Fibroblast of the conjunctiva (primary cell): ENCODE data around the gene SLC6A3.

Source experiments
- DNase-seq: peaks from one replicate; pipeline ENCODE4 v3.0.0-alpha.2; 2010; ENCODE audit warnings: low read depth

The SLC6A3 gene

GRCh38 chr5:1405539-1406530, 39.4 kb downstream of the SLC6A3 start:
- no peak for DNase-seq

GRCh38 chr5:1405121-1405520, 40.1 kb downstream of the SLC6A3 start:
- DNase-seq, result no peak

- no peak for DNase-seq
Measured at GRCh38 chr5:1404062-1404461, 41.2 kb downstream of the SLC6A3 start.

GRCh38 chr5:1402611-1403255, 42.5 kb downstream of the SLC6A3 start:
- DNase-seq, result no peak

GRCh38 chr5:1401536-1402138, 43.6 kb downstream of the SLC6A3 start:
- no peak for DNase-seq

- no peak for DNase-seq
Measured at GRCh38 chr5:1400936-1401335, 44.3 kb downstream of the SLC6A3 start.

- no peak for DNase-seq
Measured at GRCh38 chr5:1400211-1400855, 44.9 kb downstream of the SLC6A3 start.

- no peak for DNase-seq
Measured at GRCh38 chr5:1399737-1400136, 45.5 kb downstream of the SLC6A3 start.

- no peak for DNase-seq
Measured at GRCh38 chr5:1396293-1396816, 48.9 kb downstream of the SLC6A3 start.

GRCh38 chr5:1394881-1395860, 50.1 kb downstream of the SLC6A3 start:
- no peak for DNase-seq

GRCh38 chr5:1393571-1394501, 51.4 kb downstream of the SLC6A3 start:
- no peak for DNase-seq

GRCh38 chr5:1392801-1393565, 52.3 kb downstream of the SLC6A3 start:
- DNase-seq, result no peak

GRCh38 chr5:1392261-1392660, 53.0 kb downstream of the SLC6A3 start:
- no peak for DNase-seq

GRCh38 chr5:1391691-1392090, 53.5 kb downstream of the SLC6A3 start:
- no peak for DNase-seq

- DNase-seq, result no peak
Measured at GRCh38 chr5:1390861-1391600, 54.2 kb downstream of the SLC6A3 start.

GRCh38 chr5:1390333-1390732, 54.9 kb downstream of the SLC6A3 start:
- DNase-seq, result no peak

- no peak for DNase-seq
Measured at GRCh38 chr5:1388383-1388967, 56.8 kb downstream of the SLC6A3 start.

- DNase-seq, result no peak
Measured at GRCh38 chr5:1387876-1388275, 57.4 kb downstream of the SLC6A3 start.
